GM12878 (cell line): ENCODE measurements around the gene PRUNE2. TPM values are rescaled to one million over a fixed set of nuclear protein-coding genes. Genes with fewer than 3 reads are reported as not detected.
"Not testable (repeated sequence)": the region's sequence is repeated elsewhere in the genome, so short reads cannot be mapped to it uniquely, and the experiment has no call there.

Experiments
- ATAC-seq: fragments of 200-7000 bp; cut with Tn5 transposase; 3 replicates; pipeline ENCODE4 v1.9.1; 2020; ENCODE audit warnings: mild to moderate bottlenecking, moderate library complexity
- BruUV-seq: library from RNA; stranded (reverse); fragments of 400-500 nt; replicated peaks from 2 replicates; lab custom pipeline; 2021; lab: Mats Ljungman, UMichigan
- CTCF ChIA-PET: fragments of 300-600 bp; sonication (Branson Sonifier 250); formaldehyde crosslinking; extraction: SDS; loops from one replicate; lab custom pipeline; 2021; ENCODE audit warnings: inconsistent platforms; lab: Yijun Ruan, JAX
- POLR2A ChIA-PET: fragments of 350-600 bp; formaldehyde crosslinking; extraction: SDS; loops from one replicate; lab custom pipeline; 2021; ENCODE audit warnings: inconsistent platforms; lab: Charles Lee
- RAD21 ChIA-PET: fragments of 300-600 bp; sonication (Branson Sonifier 250); formaldehyde crosslinking; loops from one replicate; lab custom pipeline; 2023; ENCODE audit warnings: antibody characterized with exemption; ENCODE audit not compliant: unreplicated experiment; lab: Charles Lee
- SMC1A ChIA-PET: fragments of 300-600 bp; sonication (Branson Sonifier 250); formaldehyde crosslinking; loops from one replicate; lab custom pipeline; 2023; ENCODE audit not compliant: unreplicated experiment, uncharacterized antibody; lab: Charles Lee
- DNase-seq: peaks from one replicate; pipeline ENCODE4 v3.0.0-alpha.2; 2011; ENCODE audit warnings: low read depth, low spot score
- FAIRE-seq: peaks from 3 replicates; lab custom pipeline; 2011; peaks lifted over from hg19 to GRCh38; lab: Jason Lieb, UNC
- H2AFZ ChIP-seq: 2 replicates; pipeline ENCODE4 v1.6.0; 2011; ENCODE audit warnings: low read depth, low read length, control low read depth; ENCODE audit not compliant: control insufficient read depth
- H3K27ac ChIP-seq: 2 replicates; pipeline ENCODE4 v1.5.1; 2011; ENCODE audit warnings: control low read depth; ENCODE audit not compliant: control insufficient read depth, insufficient read depth
- H3K27me3 ChIP-seq, 2 experiments: replicated peaks in 1 of 2; 2 replicates each; pipeline versions ENCODE4 v1.6.0 to v1.6.1; 2011; ENCODE audit warnings: low read length in 1 of 2; ENCODE audit not compliant: control insufficient read depth in 2 of 2, insufficient read depth in 2 of 2
- H3K36me3 ChIP-seq, 2 experiments: 2 replicates each; pipeline ENCODE4 v1.5.1; 2011; ENCODE audit warnings: low read length in 1 of 2; ENCODE audit not compliant: control insufficient read depth in 2 of 2, insufficient read depth in 2 of 2
- H3K4me1 ChIP-seq: 2 replicates; pipeline ENCODE4 v1.6.1; 2011; ENCODE audit warnings: mild to moderate bottlenecking, low read length, moderate library complexity, mixed read lengths; ENCODE audit not compliant: control insufficient read depth, insufficient read depth
- H3K4me2 ChIP-seq: 2 replicates; pipeline ENCODE4 v1.6.0; 2011; ENCODE audit warnings: control low read depth; ENCODE audit not compliant: control insufficient read depth, insufficient read depth
- H3K4me3 ChIP-seq: fragments of 200-600 bp; sonication (generic); 2 replicates; pipeline ENCODE4 v1.5.1; 2016
- H3K79me2 ChIP-seq: 2 replicates; pipeline ENCODE4 v1.6.0; 2011; ENCODE audit warnings: low read length; ENCODE audit not compliant: control insufficient read depth, insufficient read depth
- H3K9ac ChIP-seq: 2 replicates; pipeline ENCODE4 v1.8.0; 2011; ENCODE audit warnings: low read length, control low read depth, mixed read lengths; ENCODE audit not compliant: control insufficient read depth, insufficient read depth
- H3K9me3 ChIP-seq: replicated peaks from 3 replicates; pipeline ENCODE4 v1.5.1; 2011; ENCODE audit warnings: mild to moderate bottlenecking, low read length; ENCODE audit not compliant: control insufficient read depth, insufficient read depth
- H4K20me1 ChIP-seq: 2 replicates; pipeline ENCODE4 v1.6.0; 2011; ENCODE audit not compliant: control insufficient read depth, insufficient read depth
- KDM1A ChIP-seq: fragments of 200-600 bp; sonication (generic); IDR thresholded peaks from 2 replicates; pipeline ENCODE4 v1.6.1; 2016; ENCODE audit warnings: borderline replicate concordance
- LARP7 ChIP-seq: fragments of 450-650 bp; IDR thresholded peaks from 2 replicates; pipeline ENCODE4 v1.6.1; 2017; ENCODE audit warnings: mild to moderate bottlenecking
- MTA3 ChIP-seq: IDR thresholded peaks from 2 replicates; pipeline ENCODE4 v1.6.1; 2012; ENCODE audit warnings: low read length, inconsistent platforms, borderline replicate concordance
- PAX5 ChIP-seq: IDR thresholded peaks from 2 replicates; pipeline ENCODE4 v1.6.1; 2011; ENCODE audit warnings: low read depth, low read length, borderline replicate concordance
- PML ChIP-seq: IDR thresholded peaks from 2 replicates; pipeline ENCODE4 v1.6.1; 2012; ENCODE audit warnings: low read length, inconsistent platforms
- POLR2AphosphoS2 ChIP-seq: IDR thresholded peaks from 2 replicates; pipeline ENCODE4 v1.6.1; 2011; ENCODE audit warnings: low read depth, mild to moderate bottlenecking, low read length, improper control_type of control experiment, moderate library complexity
- RAD21 ChIP-seq: IDR thresholded peaks from 2 replicates; pipeline ENCODE4 v1.6.1; 2011; ENCODE audit warnings: mild to moderate bottlenecking, low read depth, low read length, moderate library complexity; ENCODE audit not compliant: insufficient read depth
- RBBP5 ChIP-seq: fragments of 200-600 bp; sonication (generic); conservative IDR thresholded peaks from 2 replicates; pipeline ENCODE4 v1.6.1; 2016
- SMAD5 ChIP-seq: IDR thresholded peaks from 2 replicates; pipeline ENCODE4 v1.6.1; 2016; ENCODE audit warnings: antibody characterized with exemption, low read depth
- ZNF24 ChIP-seq: fragments of 450-650 bp; IDR thresholded peaks from 2 replicates; pipeline ENCODE4 v1.6.1; 2017; ENCODE audit warnings: antibody characterized with exemption, mild to moderate bottlenecking
- WGBS: methylation state at CpG from one replicate; pipeline ENCODE4 v1.1.6; 2016; ENCODE audit warnings: low lambda C conversion rate; ENCODE audit not compliant: insufficient replicate concordance, insufficient coverage; ENCODE audit errors: missing lambda C conversion rate; 5-methylcytosine and 5-hydroxymethylcytosine counted together
- in situ Hi-C: fragments of 300-500 bp; cut with MboI; formaldehyde crosslinking; loops from 9 replicates; pipeline ENCODE4 v1.14.3; 2018; ENCODE audit warnings: mixed read lengths
- intact Hi-C: fragments of 100-400 bp; cut with micrococcal nuclease; formaldehyde crosslinking; loops from one replicate; pipeline ENCODE4 v1.14.2; 2022; ENCODE audit not compliant: unreplicated experiment
- polyA plus RNA-seq, 11 experiments: library from polyadenylated mRNA; depleted of rRNA in 4 of 11; unstranded in 6 of 11; stranded (reverse) in 5 of 11; fragments of >200 nt; fragmentation: Nextera tagmentation in 4 of 11; fragmentation: Illumina TruSeq in 1 of 11; extraction: Ambion mirVana in 4 of 11; extraction: Trizol in 1 of 11; gene quantifications; 1 replicate in 1 of 11; 2 replicates in 10 of 11; pipeline versions ENCODE4 v1.2.1 to v1.2.3, GENCODE V29; 2011 to 2016; ENCODE audit warnings: inconsistent platforms in 2 of 11, missing spikeins in 2 of 11, low read depth in 1 of 11
- total RNA-seq, 4 experiments: library from RNA; depleted of rRNA in 3 of 4; stranded (reverse); fragments of >200 nt in 3 of 4; fragmentation: Illumina TruSeq in 1 of 4; extraction: Trizol in 1 of 4; gene quantifications; 2 replicates each; pipeline versions ENCODE4 v1.2.1 to v1.2.3, GENCODE V29; 2013 to 2021
- TF ChIP-seq, protein P1 (sequence below): fragments of 450-650 bp; IDR thresholded peaks from 2 replicates; pipeline ENCODE4 v1.6.1; 2017; ENCODE audit warnings: mild to moderate bottlenecking, low read depth, inconsistent platforms; ENCODE audit not compliant: poor library complexity, severe bottlenecking
- TF ChIP-seq, protein P2 (sequence below): IDR thresholded peaks from 2 replicates; pipeline ENCODE4 v1.6.1; 2012; ENCODE audit warnings: low read length, inconsistent platforms

The PRUNE2 gene
- total and polyA plus RNA-seq, 10 of the 15 experiments (the other 5 are each of a cell fraction or from before 2014, with no cell fraction given), result 0.07 to 0.63 (median 0.25) TPM

DNA sequence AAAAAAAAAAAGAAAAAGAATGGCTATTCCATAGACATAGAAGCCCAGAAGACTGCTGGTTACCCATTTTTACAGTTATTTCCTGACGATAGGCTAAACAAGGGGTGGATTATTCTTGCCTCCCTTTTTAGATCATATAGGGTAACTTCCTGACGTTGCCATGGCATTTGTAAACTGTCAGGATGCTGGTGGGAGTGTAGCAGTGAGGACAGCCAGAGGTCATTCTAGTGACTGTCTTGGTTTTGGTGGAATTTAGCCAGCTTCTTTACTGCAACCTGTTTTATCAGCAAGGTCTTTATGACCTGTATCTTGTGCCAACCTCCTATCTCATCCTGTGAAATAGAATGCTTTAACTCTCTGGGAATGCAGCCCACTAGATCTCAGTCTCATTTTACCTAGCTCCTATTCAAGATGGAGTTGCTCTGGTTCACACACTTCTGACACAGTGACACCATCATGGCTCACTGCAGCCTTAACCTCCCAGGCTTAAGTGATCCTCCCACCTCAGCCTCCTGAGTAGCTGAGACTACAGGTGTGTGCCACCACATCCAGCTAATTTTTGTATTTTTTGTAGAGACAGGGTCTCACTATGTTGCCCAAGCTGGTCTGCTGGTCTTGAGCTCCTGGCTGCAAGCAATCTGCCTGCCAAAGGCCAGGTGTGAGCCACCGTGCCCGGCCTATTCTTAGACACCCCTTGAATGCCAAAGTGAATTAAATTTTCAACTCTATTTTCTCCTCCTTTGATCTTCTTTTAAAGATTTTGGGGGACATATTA lies 311.8 kb downstream of the PRUNE2 start:
- H3K4me2 ChIP-seq, POLR2A ChIA-PET, H3K79me2 ChIP-seq, H3K9ac ChIP-seq, H3K36me3 ChIP-seq, H3K9me3 ChIP-seq, H2AFZ ChIP-seq, intact Hi-C loops, H3K4me3 ChIP-seq, H4K20me1 ChIP-seq, H3K4me1 ChIP-seq, BruUV-seq, ATAC-seq, H3K27ac ChIP-seq, FAIRE-seq, RAD21 ChIA-PET, H3K27me3 ChIP-seq, DNase-seq, in situ Hi-C loops, SMC1A ChIA-PET: not testable (repeated sequence)
- 14% methylated on average over 4 of the region's 4 CpGs for WGBS
- CTCF ChIA-PET, result interaction anchor here (0.8 kb wide), 1 partner anchor 51 kb away, joined by 3 read pairs; no protein-coding TSS in a partner anchor

DNA sequence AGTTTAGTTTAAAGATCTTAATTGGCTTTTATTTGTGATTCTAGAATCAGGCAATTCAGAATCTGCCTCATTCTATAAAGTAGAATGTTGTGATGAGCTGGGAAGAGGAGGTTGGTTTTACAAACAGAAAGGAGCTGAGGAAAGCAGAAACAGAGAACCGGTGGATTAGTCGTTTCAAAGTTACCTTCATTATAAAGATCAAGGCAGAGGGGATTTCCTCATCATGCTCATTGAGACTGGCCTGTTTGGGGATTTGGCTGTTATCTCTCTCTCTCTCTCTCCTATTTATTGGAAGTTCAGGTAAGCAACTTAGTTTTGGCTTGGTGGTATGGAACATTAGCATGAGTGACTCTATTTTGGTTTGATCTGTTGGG lies 313.0 kb downstream of the PRUNE2 start:
- ChIA-PET CTCF (no interaction called here), POLR2A (interaction anchor here (0.6 kb wide), 1 partner anchor 51 kb away, joined by 3 read pairs; no protein-coding TSS in a partner anchor), SMC1A (interaction anchor here (0.7 to 1.1 kb wide), 3 partner anchors 50 to 66 kb away, joined by 3 to 4 read pairs (median 3); no protein-coding TSS in a partner anchor), RAD21 (no interaction called here)
- Histone ChIP-seq H3K9ac (no peak overlapping the region), H3K27ac (no peak overlapping the region), H2AFZ (peak overlapping the region; percentile 37), H3K79me2 (no peaks in the 10 kb centered on the region), H3K4me3 (no peak overlapping the region), H3K4me1 (no peaks in the 10 kb centered on the region), H3K36me3 (no peaks in the 10 kb centered on the region), H3K4me2 (0 out of 2 replicates have a peak overlapping the region, but pooled peaks have one; percentile 41), H4K20me1 (no peaks in the 10 kb centered on the region), H3K9me3 (no peaks in the 10 kb centered on the region), H3K27me3 (no peaks in the 10 kb centered on the region)
- FAIRE-seq (no peak), DNase-seq (no peak), ATAC-seq (no peak)
- no peak for TF ChIP-seq POLR2AphosphoS2
- no peak for TF ChIP-seq KDM1A
- TF ChIP-seq PAX5, result no peak
- TF ChIP-seq MTA3, result no peak
- no peak for TF ChIP-seq PML
- TF ChIP-seq, protein P1, sequence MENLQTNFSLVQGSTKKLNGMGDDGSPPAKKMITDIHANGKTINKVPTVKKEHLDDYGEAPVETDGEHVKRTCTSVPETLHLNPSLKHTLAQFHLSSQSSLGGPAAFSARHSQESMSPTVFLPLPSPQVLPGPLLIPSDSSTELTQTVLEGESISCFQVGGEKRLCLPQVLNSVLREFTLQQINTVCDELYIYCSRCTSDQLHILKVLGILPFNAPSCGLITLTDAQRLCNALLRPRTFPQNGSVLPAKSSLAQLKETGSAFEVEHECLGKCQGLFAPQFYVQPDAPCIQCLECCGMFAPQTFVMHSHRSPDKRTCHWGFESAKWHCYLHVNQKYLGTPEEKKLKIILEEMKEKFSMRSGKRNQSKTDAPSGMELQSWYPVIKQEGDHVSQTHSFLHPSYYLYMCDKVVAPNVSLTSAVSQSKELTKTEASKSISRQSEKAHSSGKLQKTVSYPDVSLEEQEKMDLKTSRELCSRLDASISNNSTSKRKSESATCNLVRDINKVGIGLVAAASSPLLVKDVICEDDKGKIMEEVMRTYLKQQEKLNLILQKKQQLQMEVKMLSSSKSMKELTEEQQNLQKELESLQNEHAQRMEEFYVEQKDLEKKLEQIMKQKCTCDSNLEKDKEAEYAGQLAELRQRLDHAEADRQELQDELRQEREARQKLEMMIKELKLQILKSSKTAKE, result no peak
- TF ChIP-seq RAD21, result no peak
- TF ChIP-seq, protein P2, sequence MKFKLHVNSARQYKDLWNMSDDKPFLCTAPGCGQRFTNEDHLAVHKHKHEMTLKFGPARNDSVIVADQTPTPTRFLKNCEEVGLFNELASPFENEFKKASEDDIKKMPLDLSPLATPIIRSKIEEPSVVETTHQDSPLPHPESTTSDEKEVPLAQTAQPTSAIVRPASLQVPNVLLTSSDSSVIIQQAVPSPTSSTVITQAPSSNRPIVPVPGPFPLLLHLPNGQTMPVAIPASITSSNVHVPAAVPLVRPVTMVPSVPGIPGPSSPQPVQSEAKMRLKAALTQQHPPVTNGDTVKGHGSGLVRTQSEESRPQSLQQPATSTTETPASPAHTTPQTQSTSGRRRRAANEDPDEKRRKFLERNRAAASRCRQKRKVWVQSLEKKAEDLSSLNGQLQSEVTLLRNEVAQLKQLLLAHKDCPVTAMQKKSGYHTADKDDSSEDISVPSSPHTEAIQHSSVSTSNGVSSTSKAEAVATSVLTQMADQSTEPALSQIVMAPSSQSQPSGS, result no peak
- TF ChIP-seq ZNF24, result no peak
- no peak for TF ChIP-seq LARP7
- TF ChIP-seq SMAD5, result no peak
- TF ChIP-seq RBBP5, result no peak
- intact Hi-C loops, result no loop called here
- in situ Hi-C loops, result no loop called here
- BruUV-seq, result no TSS peak
- WGBS, result 0% methylated on average over 2 of the region's 2 CpGs
